CD8-positive, alpha-beta memory T cell (primary cell): ENCODE results near the gene POLDIP2. TPM values are rescaled to one million over a fixed set of nuclear protein-coding genes. Genes with fewer than 3 reads are reported as not detected.

ENCODE experiments used
- CTCF ChIA-PET: fragments of 350-600 bp; sonication (Branson Sonifier 250); formaldehyde crosslinking; loops from one replicate; lab custom pipeline; 2021; ENCODE audit warnings: antibody characterized with exemption; lab: Charles Lee
- POLR2A ChIA-PET: fragments of 350-600 bp; sonication (Branson Sonifier 250); formaldehyde crosslinking; loops from one replicate; lab custom pipeline; 2021; ENCODE audit warnings: antibody characterized with exemption; lab: Charles Lee
- DNase-seq, 5 donors: peaks; one replicate each; pipeline versions ENCODE4 v3.0.0 to v3.0.0-alpha.2; 2020 to 2022; ENCODE audit warnings: mixed read lengths in 1 of 5
- H3K27ac ChIP-seq: one replicate; pipeline ENCODE4 v1.7.0; 2013; ENCODE audit warnings: low read depth, mild to moderate bottlenecking, low read length, moderate library complexity
- H3K27me3 ChIP-seq: 2 replicates; pipeline ENCODE4 v1.7.0; 2013; ENCODE audit warnings: low read length, mild to moderate bottlenecking; ENCODE audit not compliant: insufficient read depth, poor library complexity, severe bottlenecking
- H3K36me3 ChIP-seq: 2 replicates; pipeline ENCODE4 v1.7.0; 2013; ENCODE audit warnings: mild to moderate bottlenecking, low read length, moderate library complexity; ENCODE audit not compliant: insufficient read depth
- H3K4me1 ChIP-seq: 2 replicates; pipeline ENCODE4 v1.7.0; 2013; ENCODE audit warnings: mild to moderate bottlenecking, low read length, moderate library complexity; ENCODE audit not compliant: insufficient read depth
- H3K4me3 ChIP-seq: 2 replicates; pipeline ENCODE4 v1.7.0; 2013; ENCODE audit warnings: mild to moderate bottlenecking, low read length
- H3K9me3 ChIP-seq: 2 replicates; pipeline ENCODE4 v1.7.0; 2013; ENCODE audit warnings: mild to moderate bottlenecking, low read length
- H3K27ac Mint-ChIP-seq, 8 donors: one replicate each; pipeline ENCODE4 v1.8.0; 2020 to 2021; ENCODE audit warnings: mixed read lengths in 8 of 8, mild to moderate bottlenecking in 6 of 8, inconsistent platforms in 3 of 8, moderate library complexity in 3 of 8
- H3K27me3 Mint-ChIP-seq, 2 donors: one replicate each; pipeline ENCODE4 v1.8.0; 2020 to 2021; ENCODE audit warnings: mixed read lengths in 2 of 2, mild to moderate bottlenecking in 1 of 2, moderate library complexity in 1 of 2
- H3K36me3 Mint-ChIP-seq, 3 donors: one replicate each; pipeline ENCODE4 v1.8.0; 2020 to 2021; ENCODE audit warnings: mixed read lengths in 3 of 3, inconsistent platforms in 1 of 3, mild to moderate bottlenecking in 1 of 3
- H3K4me1 Mint-ChIP-seq, 3 donors: one replicate each; pipeline ENCODE4 v1.8.0; 2020 to 2021; ENCODE audit warnings: mixed read lengths in 3 of 3, inconsistent platforms in 1 of 3, mild to moderate bottlenecking in 1 of 3
- H3K4me3 Mint-ChIP-seq, 7 donors: one replicate each; pipeline ENCODE4 v1.8.0; 2020 to 2021; ENCODE audit warnings: mixed read lengths in 7 of 7, mild to moderate bottlenecking in 6 of 7, moderate library complexity in 4 of 7, inconsistent platforms in 2 of 7
- H3K9me3 Mint-ChIP-seq, 5 donors: one replicate each; pipeline ENCODE4 v1.8.0; 2020 to 2022; ENCODE audit warnings: mixed read lengths in 5 of 5, mild to moderate bottlenecking in 3 of 5, moderate library complexity in 2 of 5, inconsistent platforms in 1 of 5
- polyA plus RNA-seq: library from polyadenylated mRNA; unstranded; fragments of 300-500 nt; fragmentation: Illumina TruSeq; gene quantifications from one replicate; pipeline ENCODE4 v1.2.3, GENCODE V29; 2021
- total RNA-seq, 2 experiments: library from RNA; stranded (reverse); gene quantifications; one replicate each; pipeline ENCODE4 v1.2.3, GENCODE V29; 2021

Gene POLDIP2
- total and polyA plus RNA-seq, 3 experiments from 2014 or later = 81.1 to 135 (median 134) TPM

DNA sequence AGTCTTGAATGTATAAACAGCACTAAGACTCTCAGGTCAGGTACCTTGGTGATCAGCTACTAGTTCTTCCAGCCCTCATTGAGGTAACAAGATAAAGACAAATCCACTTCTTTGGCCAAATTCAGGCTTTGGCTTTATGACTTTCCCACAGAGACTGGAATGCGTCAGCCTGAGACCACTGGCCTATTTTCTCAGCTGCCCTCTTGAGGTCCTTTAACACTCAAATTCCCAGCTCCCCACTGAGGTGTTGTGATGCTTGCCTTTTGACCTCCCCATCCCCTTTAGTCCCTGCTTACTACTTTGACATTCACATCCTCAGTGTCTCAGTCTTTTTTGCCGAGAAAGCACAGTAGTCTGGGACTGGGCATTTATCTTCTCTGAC lies 11.1 kb downstream of the POLDIP2 start:
- Histone ChIP-seq H3K9me3 (no peaks in the 10 kb centered on the region), H3K27ac (no peak overlapping the region), H3K36me3 (peaks cover 55% of the 10 kb centered on the region), H3K4me3 (no peak overlapping the region), H3K27me3 (no peaks in the 10 kb centered on the region), H3K4me1 (no peaks in the 10 kb centered on the region)
- no peaks in the 10 kb centered on the region for H3K4me1 Mint-ChIP-seq
- ChIA-PET CTCF (no interaction called here), POLR2A (no interaction called here)
- peaks cover 0 to 92% (median 11%) of the 10 kb centered on the region in 3 donors for H3K36me3 Mint-ChIP-seq
- H3K9me3 Mint-ChIP-seq = no peaks in the 10 kb centered on the region
- no peaks in the 10 kb centered on the region for H3K27me3 Mint-ChIP-seq
- peak overlapping the region in 1 of 8 donors; percentile 21 for H3K27ac Mint-ChIP-seq
- H3K4me3 Mint-ChIP-seq = no peak overlapping the region
- DNase-seq = no peak

DNA sequence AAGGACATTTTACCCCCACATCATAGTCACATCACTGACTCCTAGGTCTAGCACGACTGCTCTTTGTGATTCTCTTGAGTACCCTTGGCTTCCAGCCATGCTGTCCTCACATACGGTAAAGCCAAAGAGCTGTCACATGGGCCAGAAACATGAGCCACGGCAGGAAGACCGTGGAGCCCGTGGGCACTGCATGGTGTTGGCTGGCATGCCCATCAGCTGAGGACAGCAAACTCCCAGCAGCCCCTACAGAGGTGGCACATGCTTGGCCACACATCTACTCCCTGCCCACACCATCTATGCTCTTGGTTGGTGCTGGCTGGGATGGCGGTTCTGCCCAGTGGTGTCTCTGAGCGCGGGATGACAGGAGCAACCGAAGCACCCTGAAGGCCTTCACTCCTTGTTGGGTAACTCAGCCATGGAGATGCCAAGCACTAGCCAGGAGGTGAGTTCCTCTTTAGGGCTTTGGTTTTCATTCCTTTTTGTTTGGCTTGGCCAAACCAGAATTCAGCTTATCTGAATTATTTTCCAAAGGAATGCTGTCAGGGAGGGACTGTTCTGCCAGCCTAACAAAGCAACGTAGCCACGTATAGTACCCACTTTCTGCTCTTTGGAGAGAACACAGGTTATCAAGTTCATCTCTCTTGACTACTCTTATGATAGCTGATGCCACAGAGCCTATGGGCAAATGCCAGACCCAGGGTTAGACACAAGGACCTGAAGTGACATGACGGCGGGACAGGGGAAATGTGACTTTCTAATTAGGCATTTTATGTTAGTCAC lies 11.7 kb downstream of the POLDIP2 start:
- CTCF ChIA-PET = interaction anchor here (1.4 kb wide), 1 partner anchor 10 kb away, joined by 4 read pairs; the partner anchor contains the start of genes IFT20 and TNFAIP1

DNA sequence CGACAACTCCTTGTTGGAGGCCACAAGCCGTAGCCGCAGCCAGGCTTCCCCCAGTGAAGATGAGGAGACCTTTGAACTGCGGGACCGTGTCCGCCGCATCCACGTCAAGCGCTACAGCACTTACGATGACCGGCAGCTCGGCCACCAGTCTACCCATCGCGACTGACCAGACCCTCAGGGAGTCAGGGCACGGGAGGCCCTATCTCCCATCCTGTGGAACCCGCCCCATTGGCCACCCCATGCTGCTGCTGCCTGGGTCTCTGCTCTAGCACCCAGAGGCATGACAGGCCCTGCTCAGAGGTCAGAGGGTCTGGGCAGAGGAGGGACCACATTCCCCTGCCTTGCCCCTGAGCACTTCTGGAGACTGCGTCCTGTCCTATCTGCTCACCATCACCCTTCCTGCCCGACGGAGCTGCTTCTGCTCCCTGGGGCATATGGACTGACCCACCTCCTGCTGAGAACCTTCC lies 12.9 kb downstream of the POLDIP2 start:
- no peak for DNase-seq
- peaks cover 39% of the 10 kb centered on the region for H3K36me3 ChIP-seq

More for the DNA sequence above, 11.7 kb downstream of the POLDIP2 start:
- Histone ChIP-seq H3K4me1 (no peaks in the 10 kb centered on the region), H3K4me3 (no peak overlapping the region), H3K36me3 (peaks cover 49% of the 10 kb centered on the region), H3K27me3 (no peaks in the 10 kb centered on the region), H3K9me3 (no peaks in the 10 kb centered on the region), H3K27ac (no peak overlapping the region)
- H3K4me1 Mint-ChIP-seq = no peaks in the 10 kb centered on the region
- no peak for DNase-seq
- peak overlapping the region in 1 of 8 donors; percentile 21 for H3K27ac Mint-ChIP-seq
- POLR2A ChIA-PET = no interaction called here
- no peaks in the 10 kb centered on the region for H3K27me3 Mint-ChIP-seq
- H3K36me3 Mint-ChIP-seq = peaks cover 0 to 92% (median 7%) of the 10 kb centered on the region in 3 donors
- no peak overlapping the region for H3K4me3 Mint-ChIP-seq
- H3K9me3 Mint-ChIP-seq = no peaks in the 10 kb centered on the region

DNA sequence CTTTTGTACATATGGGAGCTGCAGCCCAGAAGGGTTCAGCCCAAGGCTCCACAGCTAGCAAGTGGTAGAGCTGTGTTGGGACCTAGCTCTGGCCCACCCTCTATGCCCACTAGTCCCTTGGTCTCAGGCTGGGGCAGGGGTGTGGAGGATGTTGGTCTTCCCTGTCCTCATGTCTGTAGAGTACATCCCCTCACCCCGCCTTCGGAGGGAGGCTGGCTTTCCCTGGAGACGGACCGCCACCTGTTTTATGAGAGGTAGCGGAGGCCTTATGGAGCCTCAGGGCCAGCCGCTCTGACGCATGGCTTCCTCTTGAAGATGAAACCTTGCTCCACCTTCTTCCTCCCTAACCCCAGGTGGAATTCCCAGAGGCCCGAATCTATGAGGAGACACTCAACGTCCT lies 13.3 kb downstream of the POLDIP2 start:
- peaks cover 38% of the 10 kb centered on the region for H3K36me3 ChIP-seq
- peak overlapping the region in 1 of 8 donors; percentile 42 for H3K27ac Mint-ChIP-seq
- no peak for DNase-seq

More for the DNA sequence above, 12.9 kb downstream of the POLDIP2 start:
- Histone ChIP-seq H3K27ac (no peak overlapping the region), H3K4me3 (no peak overlapping the region), H3K27me3 (no peaks in the 10 kb centered on the region), H3K9me3 (no peaks in the 10 kb centered on the region), H3K4me1 (no peaks in the 10 kb centered on the region)
- Mint-ChIP-seq H3K36me3 (peaks cover 0 to 93% (median 7%) of the 10 kb centered on the region in 3 donors), H3K27ac (no peak overlapping the region), H3K4me3 (no peak overlapping the region), H3K27me3 (no peaks in the 10 kb centered on the region), H3K4me1 (no peaks in the 10 kb centered on the region), H3K9me3 (no peaks in the 10 kb centered on the region)
- POLR2A ChIA-PET = no interaction called here
- CTCF ChIA-PET = interaction anchor here (1.4 kb wide), 1 partner anchor 9 kb away, joined by 4 read pairs; the partner anchor contains the start of genes IFT20 and TNFAIP1

DNA sequence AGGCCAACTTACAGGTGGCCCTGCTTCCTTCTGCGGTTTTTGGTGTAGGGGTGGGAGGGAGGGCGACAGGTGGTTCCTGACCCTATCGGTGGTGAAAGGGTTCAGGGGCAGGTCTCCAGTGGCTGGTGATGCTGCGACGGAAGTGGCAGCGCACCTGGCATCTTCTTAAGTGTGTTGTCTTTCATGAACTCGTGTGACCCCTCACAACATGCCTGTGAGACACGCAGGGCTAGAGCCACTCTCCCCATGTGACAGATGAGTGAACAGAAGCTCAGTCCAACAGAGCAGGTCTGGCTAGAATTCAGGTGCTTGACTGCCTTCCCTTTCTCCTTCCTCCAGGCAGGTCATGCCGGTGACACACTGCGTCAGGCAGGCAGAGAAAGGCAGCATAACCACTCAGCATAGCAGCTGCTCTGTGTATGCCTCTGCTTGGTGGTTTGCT lies 13.8 kb downstream of the POLDIP2 start:
- Histone ChIP-seq H3K36me3 (peaks cover 38% of the 10 kb centered on the region), H3K9me3 (no peaks in the 10 kb centered on the region), H3K4me3 (no peak overlapping the region), H3K27me3 (no peaks in the 10 kb centered on the region), H3K27ac (no peak overlapping the region), H3K4me1 (no peaks in the 10 kb centered on the region)
- H3K4me3 Mint-ChIP-seq = no peak overlapping the region
- H3K27ac Mint-ChIP-seq = peak overlapping the region in 2 of 8 donors; percentile 26 to 42
- H3K27me3 Mint-ChIP-seq = no peaks in the 10 kb centered on the region
- no peaks in the 10 kb centered on the region for H3K9me3 Mint-ChIP-seq
- CTCF ChIA-PET = no interaction called here
- peaks cover 0 to 90% (median 7%) of the 10 kb centered on the region in 3 donors for H3K36me3 Mint-ChIP-seq
- POLR2A ChIA-PET = no interaction called here
- H3K4me1 Mint-ChIP-seq = peaks cover 0 to under 1% (median 0%) of the 10 kb centered on the region in 3 donors
- DNase-seq = no peak

More for the DNA sequence above, 13.3 kb downstream of the POLDIP2 start:
- no peak overlapping the region for H3K4me3 Mint-ChIP-seq
- POLR2A ChIA-PET = no interaction called here
- H3K27ac ChIP-seq = no peak overlapping the region
- H3K4me3 ChIP-seq = no peak overlapping the region
- no peaks in the 10 kb centered on the region for H3K4me1 ChIP-seq
- H3K4me1 Mint-ChIP-seq = no peaks in the 10 kb centered on the region
- no peaks in the 10 kb centered on the region for H3K27me3 ChIP-seq
- no peaks in the 10 kb centered on the region for H3K9me3 ChIP-seq
- CTCF ChIA-PET = no interaction called here
- H3K27me3 Mint-ChIP-seq = no peaks in the 10 kb centered on the region
- H3K36me3 Mint-ChIP-seq = peaks cover 0 to 94% (median 7%) of the 10 kb centered on the region in 3 donors
- no peaks in the 10 kb centered on the region for H3K9me3 Mint-ChIP-seq

DNA sequence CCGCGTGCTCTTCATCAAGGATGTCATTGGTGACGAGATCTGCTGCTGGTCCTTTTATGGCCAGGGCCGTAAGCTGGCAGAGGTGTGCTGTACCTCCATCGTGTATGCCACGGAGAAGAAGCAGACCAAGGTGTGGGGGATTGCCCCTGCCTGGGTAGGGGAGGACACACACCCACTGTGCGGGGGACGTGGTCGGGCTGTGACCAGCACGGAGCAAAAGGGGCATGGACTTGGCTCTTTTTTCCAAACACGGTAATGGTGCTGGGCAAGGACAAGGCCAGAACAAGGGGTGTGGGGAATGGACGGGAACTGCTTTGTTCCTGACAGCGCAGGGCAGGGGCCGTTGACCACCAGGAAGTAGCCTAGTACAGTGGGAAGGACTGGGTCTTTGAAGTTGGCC lies 15.0 kb downstream of the POLDIP2 start:
- Mint-ChIP-seq H3K36me3 (peaks cover 0 to 83% (median 7%) of the 10 kb centered on the region in 3 donors), H3K27ac (peak overlapping the region in 1 of 8 donors; percentile 56), H3K27me3 (no peaks in the 10 kb centered on the region), H3K4me3 (no peak overlapping the region), H3K9me3 (no peaks in the 10 kb centered on the region), H3K4me1 (peaks cover 6 to 9% (median 6%) of the 10 kb centered on the region in 3 donors)
- Histone ChIP-seq H3K27me3 (no peaks in the 10 kb centered on the region), H3K36me3 (peaks cover 29% of the 10 kb centered on the region), H3K4me1 (peaks cover 5% of the 10 kb centered on the region), H3K4me3 (no peak overlapping the region), H3K9me3 (no peaks in the 10 kb centered on the region), H3K27ac (no peak overlapping the region)
- no peak for DNase-seq
- CTCF ChIA-PET = no interaction called here
- POLR2A ChIA-PET = interaction anchor here (0.6 kb wide), 1 partner anchor 10 kb away, joined by 5 read pairs; no protein-coding TSS in a partner anchor

DNA sequence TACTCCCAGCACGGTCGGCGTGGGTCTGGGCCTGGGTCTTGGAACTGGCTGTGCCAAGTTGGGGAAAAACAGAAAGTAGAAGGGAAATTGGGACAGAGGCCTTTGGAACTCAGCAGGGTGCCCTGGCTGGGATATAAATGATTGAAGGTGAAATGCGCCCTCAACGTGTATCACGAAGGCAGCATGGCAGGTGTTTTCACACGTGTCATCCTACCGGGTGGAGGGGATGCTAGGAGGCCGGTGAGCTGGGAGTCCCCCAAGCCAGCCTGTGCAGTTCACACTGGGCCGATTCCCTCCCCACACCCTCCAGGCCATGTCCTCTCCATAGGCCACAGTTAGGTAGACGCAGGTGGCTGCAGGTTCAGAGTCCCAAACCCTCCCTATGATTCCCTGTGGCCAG lies 15.8 kb downstream of the POLDIP2 start:
- Histone ChIP-seq H3K4me1 (peaks cover 13% of the 10 kb centered on the region), H3K27me3 (no peaks in the 10 kb centered on the region), H3K4me3 (no peak overlapping the region), H3K9me3 (no peaks in the 10 kb centered on the region), H3K27ac (no peak overlapping the region), H3K36me3 (peaks cover 23% of the 10 kb centered on the region)
- Mint-ChIP-seq H3K36me3 (peaks cover 0 to 75% (median 6%) of the 10 kb centered on the region in 3 donors), H3K4me3 (no peak overlapping the region), H3K27ac (no peak overlapping the region), H3K9me3 (no peaks in the 10 kb centered on the region), H3K27me3 (no peaks in the 10 kb centered on the region), H3K4me1 (peaks cover 12 to 17% (median 14%) of the 10 kb centered on the region in 3 donors)
- no peak for DNase-seq
- POLR2A ChIA-PET = no interaction called here
- CTCF ChIA-PET = no interaction called here

DNA sequence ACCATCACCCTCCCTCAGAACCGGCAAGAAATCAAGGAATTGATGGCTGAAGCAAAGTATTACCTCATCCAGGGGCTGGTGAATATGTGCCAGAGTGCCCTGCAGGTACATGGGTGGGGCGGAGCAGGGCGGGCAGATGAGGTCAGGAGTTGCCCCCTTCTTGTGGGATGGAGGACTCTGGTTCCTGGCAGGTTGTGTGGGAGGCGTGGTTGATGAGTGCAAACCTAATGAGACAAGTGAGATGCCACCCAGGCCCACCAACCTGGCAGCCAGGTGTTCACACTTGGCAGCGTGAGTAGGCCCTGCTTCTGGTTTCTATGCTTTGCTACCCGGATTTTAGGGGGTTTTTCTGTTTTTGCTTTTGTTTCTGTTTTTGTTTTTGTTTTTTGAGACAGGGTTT lies 17.0 kb downstream of the POLDIP2 start:
- Mint-ChIP-seq H3K4me3 (no peak overlapping the region), H3K36me3 (peaks cover 0 to 65% (median 6%) of the 10 kb centered on the region in 3 donors)
- H3K36me3 ChIP-seq = peaks cover 15% of the 10 kb centered on the region

More for the DNA sequence above, 17.0 kb downstream of the POLDIP2 start:
- no peaks in the 10 kb centered on the region for H3K9me3 Mint-ChIP-seq
- peaks cover 18 to 26% (median 19%) of the 10 kb centered on the region in 3 donors for H3K4me1 Mint-ChIP-seq
- H3K4me3 ChIP-seq = no peak overlapping the region
- ChIA-PET CTCF (no interaction called here), POLR2A (no interaction called here)
- H3K9me3 ChIP-seq = no peaks in the 10 kb centered on the region
- peaks cover 19% of the 10 kb centered on the region for H3K4me1 ChIP-seq
- DNase-seq = no peak
- no peaks in the 10 kb centered on the region for H3K27me3 ChIP-seq
- peak overlapping the region in 2 of 8 donors; percentile 20 to 75 for H3K27ac Mint-ChIP-seq
- no peak overlapping the region for H3K27ac ChIP-seq
- no peaks in the 10 kb centered on the region for H3K27me3 Mint-ChIP-seq
